GM23338 (cell line): ENCODE measurements around the gene PLA2G10. TPM values are rescaled to one million over a fixed set of nuclear protein-coding genes. Genes with fewer than 3 reads are reported as not detected.
A peak's percentile ranks its signal among the peaks of the same experiment; 100 is the strongest.

Experiments
- ATAC-seq: fragments of 200-7000 bp; cut with Tn5 transposase; 3 replicates; pipeline ENCODE4 v1.9.1; 2020
- DNase-seq: peaks from one replicate; pipeline ENCODE4 v3.0.0-alpha.2; 2015; ENCODE audit warnings: low spot score
- H2AFZ ChIP-seq: fragments of 200-600 bp; sonication (generic); 2 replicates; pipeline ENCODE4 v1.8.0; 2016; ENCODE audit warnings: antibody characterized with exemption, mild to moderate bottlenecking, moderate library complexity
- H3F3A ChIP-seq: fragments of 200-600 bp; sonication (generic); replicated peaks from 2 replicates; pipeline ENCODE4 v1.8.0; 2017; ENCODE audit warnings: antibody characterized with exemption, mixed run types, low read depth
- H3K27ac ChIP-seq: fragments of 200-600 bp; sonication (generic); 2 replicates; pipeline ENCODE4 v1.6.1; 2016; ENCODE audit warnings: low read depth
- H3K27me3 ChIP-seq: fragments of 200-600 bp; sonication (generic); 2 replicates; pipeline ENCODE4 v1.8.0; 2016; ENCODE audit warnings: mild to moderate bottlenecking, mixed run types, moderate library complexity; ENCODE audit not compliant: insufficient read depth
- H3K36me3 ChIP-seq: fragments of 200-600 bp; sonication (generic); 2 replicates; pipeline ENCODE4 v1.8.0; 2016; ENCODE audit warnings: mild to moderate bottlenecking; ENCODE audit not compliant: insufficient read depth
- H3K4me1 ChIP-seq: fragments of 200-600 bp; sonication (generic); 2 replicates; pipeline ENCODE4 v1.8.0; 2016; ENCODE audit warnings: mild to moderate bottlenecking, moderate library complexity; ENCODE audit not compliant: insufficient read depth
- H3K4me2 ChIP-seq: fragments of 200-600 bp; sonication (generic); 2 replicates; pipeline ENCODE4 v1.7.1; 2017; ENCODE audit warnings: mixed run types
- H3K4me3 ChIP-seq: fragments of 200-600 bp; sonication (generic); 2 replicates; pipeline ENCODE4 v1.6.1; 2016; ENCODE audit warnings: mixed run types
- H3K79me2 ChIP-seq: fragments of 200-600 bp; sonication (generic); replicated peaks from 2 replicates; pipeline ENCODE4 v1.8.0; 2017; ENCODE audit warnings: mild to moderate bottlenecking; ENCODE audit not compliant: insufficient read depth
- H3K9me2 ChIP-seq: fragments of 200-600 bp; sonication (generic); 2 replicates; pipeline ENCODE4 v1.8.0; 2017; ENCODE audit not compliant: insufficient read depth
- H4K20me1 ChIP-seq: fragments of 200-600 bp; sonication (generic); replicated peaks from 2 replicates; pipeline ENCODE4 v1.8.0; 2017; ENCODE audit warnings: mild to moderate bottlenecking; ENCODE audit not compliant: insufficient read depth
- H3K27ac Mint-ChIP-seq: 2 replicates; pipeline ENCODE4 v1.8.0; 2020; ENCODE audit warnings: inconsistent platforms, mild to moderate bottlenecking, moderate library complexity, mixed read lengths
- H3K27me3 Mint-ChIP-seq: 3 replicates; pipeline ENCODE4 v1.8.0; 2022; ENCODE audit warnings: low read depth, mild to moderate bottlenecking, moderate library complexity, mixed read lengths, inconsistent platforms; ENCODE audit not compliant: insufficient read depth, poor library complexity
- H3K36me3 Mint-ChIP-seq: 3 replicates; pipeline ENCODE4 v1.8.0; 2021; ENCODE audit warnings: low read depth, mild to moderate bottlenecking, inconsistent platforms, moderate library complexity, mixed read lengths
- H3K4me1 Mint-ChIP-seq: 3 replicates; pipeline ENCODE4 v1.8.0; 2020; ENCODE audit warnings: mild to moderate bottlenecking, inconsistent platforms, mixed read lengths
- H3K4me3 Mint-ChIP-seq: 3 replicates; pipeline ENCODE4 v1.8.0; 2021; ENCODE audit warnings: moderate library complexity, mild to moderate bottlenecking, inconsistent platforms, mixed read lengths
- H3K9me3 Mint-ChIP-seq: 3 replicates; pipeline ENCODE4 v1.8.0; 2020; ENCODE audit warnings: moderate library complexity, mild to moderate bottlenecking, inconsistent platforms, mixed read lengths
- CTCF ChIP-seq, 2 experiments: fragments of 200-600 bp in 1 of 2; sonication (generic) in 1 of 2; conservative IDR thresholded peaks; 2 replicates each; pipeline versions ENCODE4 v1.5.1 to v1.6.1; 2016 to 2017; ENCODE audit warnings: antibody characterized with exemption in 2 of 2, low read depth in 2 of 2, mild to moderate bottlenecking in 2 of 2, moderate library complexity in 1 of 2
- ETS1 ChIP-seq: IDR thresholded peaks from 2 replicates; pipeline ENCODE4 v1.6.1; 2016; ENCODE audit warnings: antibody characterized with exemption
- EZH2 ChIP-seq: fragments of 200-600 bp; sonication (generic); IDR thresholded peaks from one replicate; pipeline ENCODE4 v1.8.0; 2017; ENCODE audit warnings: antibody characterized with exemption, mild to moderate bottlenecking, low read depth; ENCODE audit not compliant: unreplicated experiment
- EZH2phosphoT487 ChIP-seq: fragments of 200-600 bp; sonication (generic); IDR thresholded peaks from one replicate; pipeline ENCODE4 v1.8.1; 2018; ENCODE audit warnings: antibody characterized with exemption; ENCODE audit not compliant: unreplicated experiment
- JUNB ChIP-seq: IDR thresholded peaks from one replicate; pipeline ENCODE4 v1.6.1; 2016; ENCODE audit warnings: antibody characterized with exemption; ENCODE audit not compliant: unreplicated experiment
- NANOG ChIP-seq: IDR thresholded peaks from 2 replicates; pipeline ENCODE4 v1.6.1; 2016; ENCODE audit warnings: antibody characterized with exemption, borderline replicate concordance
- POLR2AphosphoS5 ChIP-seq: IDR thresholded peaks from 2 replicates; pipeline ENCODE4 v1.6.1; 2016; ENCODE audit warnings: antibody characterized with exemption, low read depth
- STAT1 ChIP-seq: IDR thresholded peaks from one replicate; pipeline ENCODE4 v1.6.1; 2016; ENCODE audit warnings: antibody characterized with exemption; ENCODE audit not compliant: unreplicated experiment
- ZNF114 ChIP-seq: fragments of 250-450 bp; sonication (Bioruptor Pico); IDR thresholded peaks from 2 replicates; pipeline ENCODE4 v1.5.0; 2020; ENCODE audit warnings: mild to moderate bottlenecking, moderate library complexity
- ZNF331 ChIP-seq: fragments of 250-450 bp; sonication (Bioruptor Pico); IDR thresholded peaks from 2 replicates; pipeline ENCODE4 v1.5.0; 2020; ENCODE audit warnings: low read depth, mild to moderate bottlenecking, moderate library complexity
- ZNF462 ChIP-seq: fragments of 250-450 bp; sonication (Bioruptor Pico); IDR thresholded peaks from 2 replicates; pipeline ENCODE4 v1.5.0; 2020; ENCODE audit warnings: mild to moderate bottlenecking, moderate library complexity
- polyA plus RNA-seq: library from polyadenylated mRNA; unstranded; fragments of >200 nt; fragmentation: Nextera tagmentation; extraction: Ambion mirVana; gene quantifications from 2 replicates; pipeline ENCODE4 v1.2.1, GENCODE V29; 2016
- total RNA-seq: library from RNA; depleted of rRNA; stranded (reverse); fragments of >200 nt; shearing (Covaris generic); gene quantifications from 2 replicates; pipeline ENCODE4 v1.2.3, GENCODE V29; 2014

PLA2G10 gene
- total and polyA plus RNA-seq, 2 experiments from 2014 or later, result 0.94 to 1.2 TPM

DNA sequence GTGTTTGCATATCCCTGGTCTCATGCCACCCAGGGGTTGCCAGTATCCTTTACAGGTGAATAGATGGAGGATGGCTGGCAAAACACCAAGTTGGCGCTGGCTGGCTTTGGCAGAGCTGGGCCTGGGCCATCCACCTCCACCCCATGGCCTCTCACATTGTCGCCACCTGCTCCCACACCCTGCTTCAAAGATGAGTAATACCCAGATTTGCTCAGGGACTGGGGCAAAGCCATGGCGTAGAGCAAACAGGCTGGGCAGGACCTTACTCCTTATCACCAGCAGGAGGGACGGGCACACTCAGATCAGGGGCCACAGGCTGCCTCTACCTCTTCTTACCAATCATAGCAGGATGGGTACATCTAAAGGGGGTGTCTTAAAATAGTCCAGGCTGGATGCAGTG, 24.3 kb downstream of the PLA2G10 start:
- Histone ChIP-seq H3K79me2 (no peaks in the 10 kb centered on the region), H3K4me3 (no peak overlapping the region), H3K36me3 (peaks cover 9% of the 10 kb centered on the region), H3K9me2 (no peaks in the 10 kb centered on the region), H4K20me1 (peaks cover 11% of the 10 kb centered on the region; the same call in 1 of the 2 replicates), H3K27ac (no peak overlapping the region), H3F3A (no peaks in the 10 kb centered on the region), H3K27me3 (no peaks in the 10 kb centered on the region), H3K4me1 (no peaks in the 10 kb centered on the region), H3K4me2 (no peak overlapping the region), H2AFZ (no peak overlapping the region)
- H3K36me3 Mint-ChIP-seq, result peaks cover 43% of the 10 kb centered on the region
- ATAC-seq (peak; percentile 62; the same call in 2 of the 3 replicates), DNase-seq (peak; percentile 31)
- no peaks in the 10 kb centered on the region for H3K9me3 Mint-ChIP-seq
- no peak overlapping the region for H3K4me3 Mint-ChIP-seq
- H3K4me1 Mint-ChIP-seq, result no peaks in the 10 kb centered on the region
- TF ChIP-seq EZH2 (no peak), CTCF (conservative IDR thresholded peaks at IDR 0.05; ENCODE audit: low read depth in 2 of 2) (peak in 1 of 2 experiments; percentile 21; a peak in 2 of 4 replicates), POLR2AphosphoS5 (peak; percentile 32; the same call in 1 of the 2 replicates)
- no peak overlapping the region for H3K27ac Mint-ChIP-seq
- H3K27me3 Mint-ChIP-seq, result peaks cover 8% of the 10 kb centered on the region

DNA sequence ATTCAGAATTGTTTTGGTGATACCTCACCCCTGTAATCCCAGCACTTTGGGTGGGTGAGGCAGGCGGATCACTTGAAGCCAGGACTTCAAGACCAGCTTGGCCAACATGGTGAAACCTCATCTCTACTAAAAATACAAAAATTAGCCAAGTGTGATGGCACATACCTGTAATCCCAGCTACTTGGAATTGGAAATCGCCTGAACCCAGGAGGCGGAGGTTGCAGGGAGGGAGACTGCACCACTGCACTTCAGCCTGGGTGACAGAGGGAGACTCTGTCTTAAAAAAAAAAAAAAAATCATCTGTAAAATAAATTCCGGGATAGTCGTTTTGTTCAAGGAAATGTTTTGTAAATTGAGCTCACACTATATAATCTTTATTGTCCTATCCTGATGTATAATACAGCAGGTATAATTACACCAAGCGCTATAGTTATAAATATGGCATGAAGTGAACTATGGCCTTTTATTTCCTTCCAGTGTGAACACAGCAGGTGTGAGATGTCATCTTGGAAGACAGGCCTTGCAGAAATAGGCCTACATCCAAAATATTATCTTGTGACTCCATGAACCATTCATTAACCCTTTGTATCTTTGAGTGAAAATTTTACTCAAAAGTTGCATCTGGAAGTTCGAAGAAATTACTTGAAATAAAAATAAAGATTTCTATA, 25.4 kb downstream of the PLA2G10 start:
- Mint-ChIP-seq H3K4me1 (no peaks in the 10 kb centered on the region), H3K36me3 (peaks cover 54% of the 10 kb centered on the region), H3K4me3 (no peak overlapping the region), H3K9me3 (no peaks in the 10 kb centered on the region), H3K27ac (no peak overlapping the region), H3K27me3 (peaks cover 8% of the 10 kb centered on the region)
- no peak overlapping the region for H2AFZ ChIP-seq
- H3K9me2 ChIP-seq, result no peaks in the 10 kb centered on the region
- no peaks in the 10 kb centered on the region for H3F3A ChIP-seq
- no peaks in the 10 kb centered on the region for H3K79me2 ChIP-seq
- peaks cover 11% of the 10 kb centered on the region; the same call in 1 of the 2 replicates for H4K20me1 ChIP-seq
- peaks cover 19% of the 10 kb centered on the region for H3K36me3 ChIP-seq
- no peak overlapping the region for H3K4me3 ChIP-seq
- no peaks in the 10 kb centered on the region for H3K4me1 ChIP-seq
- no peak overlapping the region for H3K4me2 ChIP-seq
- no peaks in the 10 kb centered on the region for H3K27me3 ChIP-seq
- no peak overlapping the region for H3K27ac ChIP-seq
- no peak for DNase-seq
- ATAC-seq, result no peak
- no peak for TF ChIP-seq JUNB
- TF ChIP-seq STAT1, result no peak
- TF ChIP-seq ZNF331, result no peak
- TF ChIP-seq ZNF114 (CRISPR knock-in tag), result no peak
- TF ChIP-seq EZH2phosphoT487, result no peak
- no peak for TF ChIP-seq ZNF462 (CRISPR knock-in tag)
- TF ChIP-seq ETS1, result no peak
- TF ChIP-seq NANOG, result no peak
- TF ChIP-seq EZH2, result no peak
